CD14-positive monocyte (primary cell): ENCODE results near the gene ITPR1. TPM values are rescaled to one million over a fixed set of nuclear protein-coding genes. Genes with fewer than 3 reads are reported as not detected.

Experiments
- DNase-seq, 3 donors: peaks; one replicate each; pipeline ENCODE4 v3.0.0-alpha.2; 2011 to 2022
- H2AFZ ChIP-seq: 2 replicates; pipeline ENCODE4 v1.6.0; 2012; ENCODE audit warnings: mild to moderate bottlenecking, low read depth, low read length, inconsistent platforms; ENCODE audit not compliant: insufficient read depth, poor library complexity, severe bottlenecking
- H3K27ac ChIP-seq, 2 donors: 1 replicate in 1 of 2; 2 replicates in 1 of 2; pipeline ENCODE4 v1.5.1; 2012 to 2013; ENCODE audit warnings: low read length in 2 of 2, control low read depth in 1 of 2, inconsistent platforms in 1 of 2, low read depth in 1 of 2, mild to moderate bottlenecking in 1 of 2
- H3K27me3 ChIP-seq, 2 donors: one replicate each; pipeline versions ENCODE4 v1.6.0 to v1.6.1; 2011 to 2013; ENCODE audit warnings: low read length in 2 of 2; ENCODE audit not compliant: control insufficient read depth in 2 of 2, insufficient read depth in 2 of 2
- H3K36me3 ChIP-seq, 2 donors: replicated peaks in 1 of 2; 1 replicate in 1 of 2; 2 replicates in 1 of 2; pipeline versions ENCODE4 v1.5.1 to v1.6.1; 2012 to 2013; ENCODE audit warnings: low read length in 2 of 2, control low read depth in 1 of 2, inconsistent platforms in 1 of 2, mild to moderate bottlenecking in 1 of 2; ENCODE audit not compliant: insufficient read depth in 2 of 2, control insufficient read depth in 1 of 2
- H3K4me1 ChIP-seq, 2 donors: 1 replicate in 1 of 2; 2 replicates in 1 of 2; pipeline versions ENCODE4 v1.5.1 to v1.6.1; 2012 to 2013; ENCODE audit warnings: low read length in 2 of 2, control low read depth in 1 of 2, inconsistent platforms in 1 of 2, mild to moderate bottlenecking in 1 of 2, moderate library complexity in 1 of 2; ENCODE audit not compliant: insufficient read depth in 2 of 2, control insufficient read depth in 1 of 2
- H3K4me2 ChIP-seq: replicated peaks from 2 replicates; pipeline ENCODE3; 2012; ENCODE audit warnings: low read length, moderate library complexity, mild to moderate bottlenecking; ENCODE audit not compliant: poor library complexity, severe bottlenecking; ENCODE audit errors: extremely low read depth
- H3K4me3 ChIP-seq, 3 experiments: fragments of 200-600 bp in 1 of 3; sonication (generic) in 1 of 3; replicated peaks in 1 of 3; 1 replicate in 2 of 3; 2 replicates in 1 of 3; pipeline ENCODE4 v1.5.1; 2011 to 2013; ENCODE audit warnings: low read length in 3 of 3, mild to moderate bottlenecking in 3 of 3, control low read depth in 2 of 3, low read depth in 2 of 3, inconsistent platforms in 1 of 3, moderate library complexity in 1 of 3
- H3K79me2 ChIP-seq: 2 replicates; pipeline ENCODE4 v1.6.0; 2012; ENCODE audit warnings: mild to moderate bottlenecking, control low read depth, inconsistent platforms, low read length, moderate library complexity; ENCODE audit not compliant: insufficient read depth
- H3K9ac ChIP-seq: 2 replicates; pipeline ENCODE4 v1.6.0; 2017; ENCODE audit warnings: low read length, mild to moderate bottlenecking; ENCODE audit not compliant: insufficient read depth, poor library complexity, severe bottlenecking
- H3K9me3 ChIP-seq, 2 donors: replicated peaks in 1 of 2; 1 replicate in 1 of 2; 2 replicates in 1 of 2; pipeline versions ENCODE4 v1.5.1 to v1.6.1; 2012 to 2013; ENCODE audit warnings: low read length in 2 of 2, control low read depth in 1 of 2; ENCODE audit not compliant: control insufficient read depth in 1 of 2, insufficient read depth in 1 of 2
- H4K20me1 ChIP-seq: 2 replicates; pipeline ENCODE4 v1.6.0; 2012; ENCODE audit warnings: mild to moderate bottlenecking, low read length, control low read depth, moderate library complexity; ENCODE audit not compliant: insufficient read depth
- H3K27ac Mint-ChIP-seq, 7 donors: one replicate each; pipeline ENCODE4 v1.8.0; 2020; ENCODE audit warnings: mild to moderate bottlenecking in 7 of 7, mixed read lengths in 7 of 7, moderate library complexity in 6 of 7, inconsistent platforms in 2 of 7
- H3K27me3 Mint-ChIP-seq, 3 donors: one replicate each; pipeline ENCODE4 v1.8.0; 2021 to 2022; ENCODE audit warnings: low read depth in 3 of 3, mild to moderate bottlenecking in 3 of 3, mixed read lengths in 3 of 3, moderate library complexity in 3 of 3, inconsistent platforms in 1 of 3
- H3K36me3 Mint-ChIP-seq, 2 donors: one replicate each; pipeline ENCODE4 v1.8.0; 2020; ENCODE audit warnings: mixed read lengths in 2 of 2, inconsistent platforms in 1 of 2, mild to moderate bottlenecking in 1 of 2
- H3K4me1 Mint-ChIP-seq: one replicate; pipeline ENCODE4 v1.8.0; 2020; ENCODE audit warnings: mild to moderate bottlenecking, mixed read lengths
- H3K4me3 Mint-ChIP-seq, 2 donors: one replicate each; pipeline ENCODE4 v1.8.0; 2020; ENCODE audit warnings: mild to moderate bottlenecking in 2 of 2, mixed read lengths in 2 of 2, moderate library complexity in 1 of 2
- H3K9me3 Mint-ChIP-seq, 7 donors: one replicate each; pipeline ENCODE4 v1.8.0; 2020 to 2022; ENCODE audit warnings: mixed read lengths in 7 of 7, mild to moderate bottlenecking in 6 of 7, moderate library complexity in 6 of 7, inconsistent platforms in 2 of 7
- WGBS: methylation state at CpG from one replicate; pipeline ENCODE4 v1.1.5; 2013; ENCODE audit warnings: missing lambda C conversion rate; ENCODE audit not compliant: insufficient coverage; 5-methylcytosine and 5-hydroxymethylcytosine counted together
- intact Hi-C, 2 donors: fragments of 100-400 bp; cut with micrococcal nuclease; formaldehyde crosslinking; loops; one replicate each; pipeline versions ENCODE4 v1.15.0 to v1.15.1; 2023
- polyA plus RNA-seq, 3 donors: library from polyadenylated mRNA; depleted of rRNA in 1 of 3; unstranded in 2 of 3; stranded (reverse) in 1 of 3; fragments of 300-500 nt in 2 of 3; fragments of >200 nt in 1 of 3; fragmentation: Illumina TruSeq in 2 of 3; gene quantifications; 1 replicate in 2 of 3; 2 replicates in 1 of 3; pipeline ENCODE4 v1.2.3, GENCODE V29; 2012 to 2021
- TF ChIP-seq, protein P1 (sequence below): fragments of 200-600 bp; IDR thresholded peaks from one replicate; pipeline ENCODE4 v1.8.0; 2022; ENCODE audit warnings: antibody characterized with exemption, mild to moderate bottlenecking

ITPR1 gene
- polyA plus RNA-seq, 3 donors, result 3.2 to 21.1 (median 7.1) TPM

DNA sequence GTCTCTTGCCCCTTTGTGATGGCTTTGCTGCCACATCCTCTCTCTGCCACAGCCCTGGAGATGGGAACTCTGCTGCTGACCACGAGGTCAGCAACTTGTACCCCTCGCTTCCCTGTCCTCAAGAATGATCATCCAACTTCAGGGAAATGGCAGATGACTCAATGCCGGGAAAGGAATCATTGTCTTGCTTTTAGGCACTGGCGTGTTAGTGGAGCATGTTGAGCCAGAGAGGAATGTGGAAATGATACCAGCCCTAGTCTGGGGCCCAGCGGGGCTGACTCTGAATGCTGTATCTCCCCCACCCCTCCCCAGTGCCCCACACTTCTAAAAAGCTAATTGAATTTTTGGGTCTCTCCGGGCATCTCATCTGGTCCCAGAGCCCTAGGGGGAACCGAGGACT is 301.2 kb downstream of the ITPR1 start:
- peaks cover 71 to 100% of the 10 kb centered on the region in 2 donors for H3K36me3 ChIP-seq
- DNase-seq, result no peak
- no peak overlapping the region for H3K4me2 ChIP-seq
- no peak overlapping the region for H3K27ac ChIP-seq
- Mint-ChIP-seq H3K27me3 (peaks cover 0 to 2% (median 0%) of the 10 kb centered on the region in 3 donors), H3K4me3 (no peak overlapping the region), H3K27ac (no peak overlapping the region), H3K9me3 (peaks cover 0 to 11% (median 2%) of the 10 kb centered on the region in 7 donors), H3K36me3 (peaks cover 86 to 90% of the 10 kb centered on the region in 2 donors), H3K4me1 (no peaks in the 10 kb centered on the region)
- H2AFZ ChIP-seq, result no peak overlapping the region
- H3K9ac ChIP-seq, result no peak overlapping the region
- TF ChIP-seq, protein P1, sequence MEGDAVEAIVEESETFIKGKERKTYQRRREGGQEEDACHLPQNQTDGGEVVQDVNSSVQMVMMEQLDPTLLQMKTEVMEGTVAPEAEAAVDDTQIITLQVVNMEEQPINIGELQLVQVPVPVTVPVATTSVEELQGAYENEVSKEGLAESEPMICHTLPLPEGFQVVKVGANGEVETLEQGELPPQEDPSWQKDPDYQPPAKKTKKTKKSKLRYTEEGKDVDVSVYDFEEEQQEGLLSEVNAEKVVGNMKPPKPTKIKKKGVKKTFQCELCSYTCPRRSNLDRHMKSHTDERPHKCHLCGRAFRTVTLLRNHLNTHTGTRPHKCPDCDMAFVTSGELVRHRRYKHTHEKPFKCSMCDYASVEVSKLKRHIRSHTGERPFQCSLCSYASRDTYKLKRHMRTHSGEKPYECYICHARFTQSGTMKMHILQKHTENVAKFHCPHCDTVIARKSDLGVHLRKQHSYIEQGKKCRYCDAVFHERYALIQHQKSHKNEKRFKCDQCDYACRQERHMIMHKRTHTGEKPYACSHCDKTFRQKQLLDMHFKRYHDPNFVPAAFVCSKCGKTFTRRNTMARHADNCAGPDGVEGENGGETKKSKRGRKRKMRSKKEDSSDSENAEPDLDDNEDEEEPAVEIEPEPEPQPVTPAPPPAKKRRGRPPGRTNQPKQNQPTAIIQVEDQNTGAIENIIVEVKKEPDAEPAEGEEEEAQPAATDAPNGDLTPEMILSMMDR, result no peak
- H3K79me2 ChIP-seq, result no peaks in the 10 kb centered on the region
- intact Hi-C loops, result no loop called here
- H4K20me1 ChIP-seq, result no peaks in the 10 kb centered on the region
- no peaks in the 10 kb centered on the region for H3K9me3 ChIP-seq
- no peak overlapping the region for H3K4me3 ChIP-seq
- H3K4me1 ChIP-seq, result no peaks in the 10 kb centered on the region
- 100% methylated on average over 2 of the region's 7 CpGs for WGBS
- H3K27me3 ChIP-seq, result no peaks in the 10 kb centered on the region

DNA sequence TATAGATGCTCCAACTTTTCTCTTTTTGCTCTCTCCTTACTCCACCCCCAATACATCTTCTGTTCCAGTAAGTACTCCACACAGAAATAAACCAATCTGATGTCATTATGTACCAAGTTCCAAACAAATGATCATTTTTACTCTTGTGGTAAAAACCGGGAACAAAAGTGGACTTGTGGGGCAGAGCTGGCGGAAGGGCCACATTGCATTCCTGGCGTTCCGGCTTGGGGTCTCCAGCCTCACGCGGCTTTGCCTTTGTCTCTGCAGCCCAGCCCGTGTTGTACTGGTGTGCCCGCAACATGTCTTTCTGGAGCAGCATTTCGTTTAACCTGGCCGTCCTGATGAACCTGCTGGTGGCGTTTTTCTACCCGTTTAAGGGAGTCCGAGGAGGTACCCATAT is 301.6 kb downstream of the ITPR1 start:
- Histone ChIP-seq H3K4me3 (no peak overlapping the region), H3K27me3 (no peaks in the 10 kb centered on the region), H3K4me2 (no peak overlapping the region), H3K27ac (no peak overlapping the region), H3K9ac (no peak overlapping the region), H3K9me3 (no peaks in the 10 kb centered on the region), H3K79me2 (no peaks in the 10 kb centered on the region), H3K36me3 (peaks cover 71 to 100% of the 10 kb centered on the region in 2 donors), H2AFZ (no peak overlapping the region), H3K4me1 (no peaks in the 10 kb centered on the region), H4K20me1 (no peaks in the 10 kb centered on the region)
- DNase-seq, result no peak
- peaks cover 88 to 89% of the 10 kb centered on the region in 2 donors for H3K36me3 Mint-ChIP-seq
- WGBS, result 97% methylated on average over 8 of the region's 13 CpGs
- H3K9me3 Mint-ChIP-seq, result peaks cover 0 to 11% (median 2%) of the 10 kb centered on the region in 7 donors
- TF ChIP-seq, protein P1, result no peak
- peaks cover 0 to 2% (median 0%) of the 10 kb centered on the region in 3 donors for H3K27me3 Mint-ChIP-seq
- no peaks in the 10 kb centered on the region for H3K4me1 Mint-ChIP-seq
- no peak overlapping the region for H3K4me3 Mint-ChIP-seq
- H3K27ac Mint-ChIP-seq, result no peak overlapping the region
- intact Hi-C loops, result no loop called here
